ENCODE data around the gene INAFM2. TPM values are rescaled to one million over a fixed set of nuclear protein-coding genes. Genes with fewer than 3 reads are reported as not detected.

Gene INAFM2
- total and polyA plus RNA-seq, 2 of the 4 experiments (the other 2 are of a cell fraction), result 10.4 to 14.0 TPM

DNA sequence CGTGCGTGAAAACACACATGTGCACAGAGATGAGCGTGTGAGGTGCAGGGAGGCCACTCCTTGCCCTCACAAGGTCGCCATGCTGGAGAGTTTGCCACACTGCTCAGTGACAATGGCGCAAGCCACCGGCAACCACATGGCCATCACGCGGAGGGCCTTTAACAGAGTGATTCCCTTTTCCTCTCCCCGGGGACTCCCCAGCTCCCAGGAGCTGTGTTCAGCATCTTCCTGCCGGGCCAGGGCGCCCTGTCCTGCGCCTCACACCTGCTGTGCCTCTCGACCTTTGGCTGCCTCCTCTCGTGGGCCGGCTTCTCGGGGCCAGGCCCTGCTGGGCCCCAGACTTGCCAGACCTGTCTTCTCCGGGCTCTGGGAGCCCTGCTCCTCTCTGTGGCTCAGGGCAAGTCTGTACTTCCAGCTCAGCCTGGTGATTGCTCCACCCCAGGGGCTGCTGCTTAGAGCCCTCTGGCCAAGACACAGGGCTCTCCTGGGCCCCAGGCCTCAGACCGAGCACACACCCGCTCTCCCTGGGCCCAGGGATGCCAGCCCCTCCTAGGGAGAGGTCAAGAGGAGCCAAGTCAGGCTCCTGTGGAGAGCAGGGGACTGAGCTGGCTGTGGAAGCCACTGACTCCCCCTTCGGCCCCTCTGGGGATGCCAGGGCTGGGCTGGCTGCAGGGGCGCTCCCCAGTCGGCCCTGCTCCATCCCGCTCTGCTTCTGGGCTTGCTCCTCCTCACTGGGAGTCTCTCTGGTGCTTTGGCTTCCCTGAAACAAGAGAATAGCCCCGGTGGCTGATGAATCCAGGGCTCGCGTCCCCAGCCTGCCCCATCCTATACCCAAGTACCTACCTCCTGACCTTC, 11.7 kb downstream of the INAFM2 start:
- in situ Hi-C loops (cut with MboI; ENCODE audit: low sequenced_read_pairs), result no loop called here
- H3K9ac ChIP-seq (ENCODE audit: low read depth, low read length), result no peak overlapping the region
- no peak for DNase-seq
- H2BK5ac ChIP-seq (ENCODE audit: low read depth, low read length, poor library complexity, severe bottlenecking), result peak overlapping the region; percentile 87
- peaks cover 23 to 80% of the 10 kb centered on the region in 2 experiments; a peak in 3 of 4 replicates for H3K79me1 ChIP-seq (ENCODE audit: low read depth in 1 of 2, low read length in 2 of 2)
- no peak for ATAC-seq (ENCODE audit: low read depth)
- WGBS, 2 experiments (ENCODE audit: extremely low coverage in 2 of 2, insufficient read length in 1 of 2), result 84% methylated on average over 8 of the region's 26 CpGs; no CpG with 5 or more reads in 1 of the 2 experiments
- H4K8ac ChIP-seq (ENCODE audit: low read depth in 2 of 2, low read length in 2 of 2), result peak overlapping the region in 1 of 2 experiments; percentile 31; a peak in 1 of 4 replicates
- peak overlapping the region; percentile 77; the same call in 1 of the 2 replicates for H3K23ac ChIP-seq (ENCODE audit: low read depth, low read length)
- H4K20me1 ChIP-seq (ENCODE audit: insufficient read depth, low read length), result peaks cover 3% of the 10 kb centered on the region; the same call in 1 of the 2 replicates
- intact Hi-C loops (cut with micrococcal nuclease), result no loop called here
- peaks cover 35% of the 10 kb centered on the region for H3K4me1 ChIP-seq (ENCODE audit: control insufficient read depth, insufficient read depth, low read length)
- no peak overlapping the region for H2BK120ac ChIP-seq (ENCODE audit: low read depth, low read length)
- no peak overlapping the region for H3K56ac ChIP-seq (ENCODE audit: extremely low read depth, insufficient read depth, low read length)
- peak overlapping the region; percentile 60 for H3K27ac ChIP-seq (ENCODE audit: insufficient read depth, low read length)
- peak overlapping the region; percentile 67 for H3K4ac ChIP-seq (ENCODE audit: low read depth, low read length)
- no TSS peak for BruUV-seq (replicated peaks)
- H3K4me3 ChIP-seq (ENCODE audit: insufficient read depth, low read depth, low read length), result no peak overlapping the region
- no peaks in the 10 kb centered on the region for H3K27me3 ChIP-seq (ENCODE audit: control insufficient read depth, insufficient read depth, low read length)
- peaks cover 19% of the 10 kb centered on the region for H3K36me3 ChIP-seq (ENCODE audit: control insufficient read depth, insufficient read depth, low read length)
- H2AK5ac ChIP-seq (ENCODE audit: low read depth, low read length), result peak overlapping the region; percentile 87
- H2BK15ac ChIP-seq (ENCODE audit: low read depth, low read length), result no peak overlapping the region
- no peak overlapping the region for H3K4me2 ChIP-seq (ENCODE audit: low read depth, low read length)
- POLR2A ChIA-PET (ENCODE audit: unreplicated experiment), result interaction anchor here (1.3 kb wide), 1 partner anchor 8 kb away, joined by 3 read pairs; no protein-coding TSS in a partner anchor
- no peak overlapping the region for H4K5ac ChIP-seq (ENCODE audit: low read depth, low read length)
- no peak overlapping the region for H3K18ac ChIP-seq (ENCODE audit: low read depth, low read length)
- dilution Hi-C loops (cut with HindIII; ENCODE audit: low sequenced_read_pairs, unreplicated experiment), result no loop called here
- peaks cover 28% of the 10 kb centered on the region for H3K9me1 ChIP-seq (ENCODE audit: insufficient read depth, low read length)
- H2AK9ac ChIP-seq (replicated peaks; ENCODE audit: low read depth, low read length, poor library complexity), result no peak overlapping the region
- H4K91ac ChIP-seq (ENCODE audit: insufficient read depth, low read depth, low read length), result no peak overlapping the region
- TF ChIP-seq BHLHE40 (IDR thresholded peaks at IDR 0.05; ENCODE audit: low read depth, low read length) (no peak), FOS (IDR thresholded peaks at IDR 0.05; ENCODE audit: low read depth, low read length) (no peak), NFE2L2 (IDR thresholded peaks at IDR 0.05; ENCODE audit: low read depth, low read length) (no peak), RFX5 (IDR thresholded peaks at IDR 0.05; ENCODE audit: low read depth, low read length) (no peak), CHD1 (IDR thresholded peaks at IDR 0.05; ENCODE audit: low read depth, low read length) (no peak), MAZ (IDR thresholded peaks at IDR 0.05; ENCODE audit: borderline replicate concordance, low read depth, low read length) (no peak), SMC3 (IDR thresholded peaks at IDR 0.05; ENCODE audit: low read depth, low read length) (no peak)
- H2BK20ac ChIP-seq (ENCODE audit: low read depth, low read length), result no peak overlapping the region
- H3K14ac ChIP-seq (replicated peaks; ENCODE audit: low read depth, low read length), result 0 out of 2 replicates have a peak overlapping the region, but pooled peaks have one; percentile 60
- no peaks in the 10 kb centered on the region for H3K9me3 ChIP-seq (ENCODE audit: control insufficient read depth, insufficient read depth, low read length)
- H2AFZ ChIP-seq (replicated peaks; ENCODE audit: low read length, poor library complexity), result no peak overlapping the region
- CTCF ChIA-PET, result no interaction called here
